Bronchial epithelial cell (primary cell): ENCODE data around the gene ZNF638. TPM values are rescaled to one million over a fixed set of nuclear protein-coding genes. Genes with fewer than 3 reads are reported as not detected.

Experiments used
- DNase-seq: peaks from one replicate; pipeline ENCODE4 v3.0.0-alpha.2; 2010; ENCODE audit warnings: low read depth
- FAIRE-seq: peaks from 2 replicates; lab custom pipeline; 2011; peaks lifted over from hg19 to GRCh38; lab: Jason Lieb, UNC
- H3K27me3 ChIP-seq: 2 replicates; pipeline ENCODE4 v1.5.1; 2011; ENCODE audit warnings: low read length; ENCODE audit not compliant: control insufficient read depth, insufficient read depth
- H3K36me3 ChIP-seq: 2 replicates; pipeline ENCODE4 v1.5.1; 2011; ENCODE audit warnings: low read length; ENCODE audit not compliant: control insufficient read depth, insufficient read depth
- H3K4me3 ChIP-seq: 2 replicates; pipeline ENCODE4 v1.5.1; 2011; ENCODE audit warnings: mild to moderate bottlenecking, low read depth, low read length, control low read depth
- CTCF ChIP-seq: IDR thresholded peaks from 2 replicates; pipeline ENCODE4 v1.5.1; 2011; ENCODE audit warnings: mild to moderate bottlenecking, moderate library complexity, low read length, control low read depth, inconsistent platforms; ENCODE audit not compliant: insufficient read depth, severe bottlenecking
- total RNA-seq: library from RNA; depleted of rRNA; stranded (reverse); fragments of >200 nt; gene quantifications from 2 replicates; pipeline ENCODE4 v1.2.1, GENCODE V29; 2014

ZNF638 gene
- total RNA-seq, 1 donor from 2014 or later = 86.9 TPM

GRCh38 chr2:71336802-71337201 lies 5.2 kb downstream of the ZNF638 start:
- no peak for TF ChIP-seq CTCF
- Histone ChIP-seq H3K4me3 (no peak overlapping the region), H3K27me3 (no peaks in the 10 kb centered on the region), H3K36me3 (no peaks in the 10 kb centered on the region)
- no peak for FAIRE-seq
- peak; percentile 13 for DNase-seq

- H3K36me3 ChIP-seq = no peaks in the 10 kb centered on the region
- H3K27me3 ChIP-seq = no peaks in the 10 kb centered on the region
- TF ChIP-seq CTCF = no peak
- FAIRE-seq = no peak
- H3K4me3 ChIP-seq = no peak overlapping the region
- no peak for DNase-seq
Observed at GRCh38 chr2:71337776-71338175, 6.2 kb downstream of the ZNF638 start.

GRCh38 chr2:71339685-71340084 lies 8.1 kb downstream of the ZNF638 start:
- DNase-seq (no peak), FAIRE-seq (no peak)
- Histone ChIP-seq H3K36me3 (no peaks in the 10 kb centered on the region), H3K4me3 (no peak overlapping the region), H3K27me3 (no peaks in the 10 kb centered on the region)
- TF ChIP-seq CTCF = no peak

GRCh38 chr2:71340176-71340575 lies 8.6 kb downstream of the ZNF638 start:
- no peaks in the 10 kb centered on the region for H3K27me3 ChIP-seq
- no peaks in the 10 kb centered on the region for H3K36me3 ChIP-seq
- TF ChIP-seq CTCF = no peak
- DNase-seq = no peak
- no peak for FAIRE-seq
- H3K4me3 ChIP-seq = no peak overlapping the region

- H3K36me3 ChIP-seq = no peaks in the 10 kb centered on the region
- no peaks in the 10 kb centered on the region for H3K27me3 ChIP-seq
- DNase-seq (no peak), FAIRE-seq (no peak)
- no peak for TF ChIP-seq CTCF
- H3K4me3 ChIP-seq = no peak overlapping the region
Observed at GRCh38 chr2:71341645-71342044, 10.1 kb downstream of the ZNF638 start.

GRCh38 chr2:71346065-71346464 lies 14.5 kb downstream of the ZNF638 start:
- TF ChIP-seq CTCF = no peak
- no peak for FAIRE-seq
- DNase-seq = no peak
- Histone ChIP-seq H3K4me3 (no peak overlapping the region), H3K27me3 (no peaks in the 10 kb centered on the region), H3K36me3 (peaks cover 7% of the 10 kb centered on the region)
